Activated CD4-positive, alpha-beta T cell treated with anti-CD3 and anti-CD28 coated beads, Interleukin-2, Interleukin-6, amounts not matched to agents 100 ng/mL and 50 ng/mL, durations not matched to agents 16 hours and 8 hours (primary cell): ENCODE measurements around the gene SNAI3.
"Not testable (repeated sequence)": the region's sequence is repeated elsewhere in the genome, so short reads cannot be mapped to it uniquely, and the experiment has no call there.

Source experiments
- DNase-seq: peaks from one replicate; pipeline ENCODE4 v3.0.0-alpha.2; 2020

The SNAI3 gene

GRCh38 chr16:88690341-88691128 is 4.2 kb upstream of the SNAI3 start:
- no peak for DNase-seq

GRCh38 chr16:88688013-88688778 is 1.9 kb upstream of the SNAI3 start:
- DNase-seq = no peak

- no peak for DNase-seq
Observed at GRCh38 chr16:88687676-88688012, 1.3 kb upstream of the SNAI3 start.

GRCh38 chr16:88687254-88687576 is 908 bp upstream of the SNAI3 start:
- DNase-seq = no peak

GRCh38 chr16:88686062-88686438 is 257 bp downstream of the SNAI3 start:
- no peak for DNase-seq

GRCh38 chr16:88685156-88686061 is 898 bp downstream of the SNAI3 start:
- DNase-seq = peak; percentile 53

- DNase-seq = no peak
Observed at GRCh38 chr16:88684569-88685155, 1.6 kb downstream of the SNAI3 start.

GRCh38 chr16:88681709-88682451 is 4.4 kb downstream of the SNAI3 start:
- peak; percentile 79 for DNase-seq

GRCh38 chr16:88681084-88681680 is 5.1 kb downstream of the SNAI3 start:
- DNase-seq = peak; percentile 71

GRCh38 chr16:88680554-88681083 is 5.7 kb downstream of the SNAI3 start:
- DNase-seq = no peak

GRCh38 chr16:88678224-88678979 is 7.9 kb downstream of the SNAI3 start:
- DNase-seq = no peak

GRCh38 chr16:88677721-88678120 is 8.6 kb downstream of the SNAI3 start:
- DNase-seq = no peak

GRCh38 chr16:88676502-88677242 is 9.6 kb downstream of the SNAI3 start:
- no peak for DNase-seq

- DNase-seq = no peak
Observed at GRCh38 chr16:88673716-88674379, 12.5 kb downstream of the SNAI3 start.

GRCh38 chr16:88672776-88673175 is 13.5 kb downstream of the SNAI3 start:
- DNase-seq = no peak

GRCh38 chr16:88671806-88672205 is 14.5 kb downstream of the SNAI3 start:
- no peak for DNase-seq

- DNase-seq = no peak
Observed at GRCh38 chr16:88669980-88670379, 16.3 kb downstream of the SNAI3 start.

GRCh38 chr16:88669493-88669892 is 16.8 kb downstream of the SNAI3 start:
- DNase-seq = not testable (repeated sequence)

GRCh38 chr16:88667461-88667860 is 18.8 kb downstream of the SNAI3 start:
- DNase-seq = no peak

- DNase-seq = no peak
Observed at GRCh38 chr16:88665570-88665969, 20.7 kb downstream of the SNAI3 start.
